Measurements from ENCODE around the gene THAP11.

THAP11 gene

GRCh38 chr16:67820608-67821259 is 21.4 kb upstream of the THAP11 start:
- Histone ChIP-seq H3K27ac (ENCODE audit: low read length) (no peak overlapping the region), H3K4me3 (ENCODE audit: low read depth in 1 of 2, low read length in 2 of 2) (no peak overlapping the region), H3K27me3 (ENCODE audit: insufficient read depth, low read length, poor library complexity) (no peaks in the 10 kb centered on the region), H2AFZ (ENCODE audit: low read depth, low read length) (no peak overlapping the region), H3K9me3 (ENCODE audit: insufficient read depth, low read length, severe bottlenecking) (no peaks in the 10 kb centered on the region), H3K36me3 (ENCODE audit: insufficient read depth, low read length) (no peaks in the 10 kb centered on the region), H3K4me2 (ENCODE audit: insufficient read depth, low read length) (no peak overlapping the region), H3K79me2 (ENCODE audit: insufficient read depth, low read length) (no peaks in the 10 kb centered on the region), H3K9ac (ENCODE audit: low read depth, low read length) (no peak overlapping the region), H4K20me1 (ENCODE audit: insufficient read depth, low read length) (no peaks in the 10 kb centered on the region), H3K4me1 (ENCODE audit: insufficient read depth, low read length) (peaks cover 7% of the 10 kb centered on the region)
- no peak for ATAC-seq (ENCODE audit: insufficient read depth, low read depth)
- TF ChIP-seq CTCF (IDR thresholded peaks at IDR 0.05; ENCODE audit: borderline replicate concordance, extremely low read depth, low read length, poor library complexity, severe bottlenecking) (no peak), EZH2 (IDR thresholded peaks at IDR 0.05; ENCODE audit: borderline replicate concordance, low read depth, low read length, severe bottlenecking) (no peak)
- DNase-seq, result no peak

GRCh38 chr16:67822511-67822910 is 19.6 kb upstream of the THAP11 start:
- TF ChIP-seq CTCF (IDR thresholded peaks at IDR 0.05; ENCODE audit: borderline replicate concordance, extremely low read depth, low read length, poor library complexity, severe bottlenecking), result no peak
- no peak for TF ChIP-seq EZH2 (IDR thresholded peaks at IDR 0.05; ENCODE audit: borderline replicate concordance, low read depth, low read length, severe bottlenecking)
- Histone ChIP-seq H3K36me3 (ENCODE audit: insufficient read depth, low read length) (peaks cover 8% of the 10 kb centered on the region), H3K4me1 (ENCODE audit: insufficient read depth, low read length) (no peaks in the 10 kb centered on the region), H3K4me3 (ENCODE audit: low read depth in 1 of 2, low read length in 2 of 2) (no peak overlapping the region), H3K79me2 (ENCODE audit: insufficient read depth, low read length) (no peaks in the 10 kb centered on the region), H4K20me1 (ENCODE audit: insufficient read depth, low read length) (no peaks in the 10 kb centered on the region), H3K27ac (ENCODE audit: low read length) (no peak overlapping the region), H3K9ac (ENCODE audit: low read depth, low read length) (no peak overlapping the region), H2AFZ (ENCODE audit: low read depth, low read length) (no peak overlapping the region), H3K27me3 (ENCODE audit: insufficient read depth, low read length, poor library complexity) (no peaks in the 10 kb centered on the region), H3K9me3 (ENCODE audit: insufficient read depth, low read length, severe bottlenecking) (no peaks in the 10 kb centered on the region), H3K4me2 (ENCODE audit: insufficient read depth, low read length) (no peak overlapping the region)
- no peak for ATAC-seq (ENCODE audit: insufficient read depth, low read depth)
- DNase-seq, result no peak

GRCh38 chr16:67825119-67825518 is 17.0 kb upstream of the THAP11 start:
- no peak overlapping the region for H2AFZ ChIP-seq (ENCODE audit: low read depth, low read length)
- DNase-seq, result no peak
- no peaks in the 10 kb centered on the region for H3K9me3 ChIP-seq (ENCODE audit: insufficient read depth, low read length, severe bottlenecking)

More at GRCh38 chr16:67825119-67825518, 17.0 kb upstream of the THAP11 start:
- Histone ChIP-seq H3K27ac (ENCODE audit: low read length) (no peak overlapping the region), H4K20me1 (ENCODE audit: insufficient read depth, low read length) (no peaks in the 10 kb centered on the region), H3K36me3 (ENCODE audit: insufficient read depth, low read length) (peaks cover 34% of the 10 kb centered on the region), H3K79me2 (ENCODE audit: insufficient read depth, low read length) (no peaks in the 10 kb centered on the region), H3K4me3 (ENCODE audit: low read depth in 1 of 2, low read length in 2 of 2) (no peak overlapping the region), H3K4me1 (ENCODE audit: insufficient read depth, low read length) (no peaks in the 10 kb centered on the region), H3K9ac (ENCODE audit: low read depth, low read length) (no peak overlapping the region), H3K27me3 (ENCODE audit: insufficient read depth, low read length, poor library complexity) (no peaks in the 10 kb centered on the region), H3K4me2 (ENCODE audit: insufficient read depth, low read length) (no peak overlapping the region)
- no peak for ATAC-seq (ENCODE audit: insufficient read depth, low read depth)
- no peak for TF ChIP-seq CTCF (IDR thresholded peaks at IDR 0.05; ENCODE audit: borderline replicate concordance, extremely low read depth, low read length, poor library complexity, severe bottlenecking)
- TF ChIP-seq EZH2 (IDR thresholded peaks at IDR 0.05; ENCODE audit: borderline replicate concordance, low read depth, low read length, severe bottlenecking), result no peak
